CD4-positive, alpha-beta T cell treated with Interleukin-10 for 1 hour (primary cell): ENCODE measurements around the gene PURA.

ENCODE experiments used
- DNase-seq: peaks from one replicate; pipeline ENCODE4 v3.0.0-alpha.2; 2020

The PURA gene

DNA sequence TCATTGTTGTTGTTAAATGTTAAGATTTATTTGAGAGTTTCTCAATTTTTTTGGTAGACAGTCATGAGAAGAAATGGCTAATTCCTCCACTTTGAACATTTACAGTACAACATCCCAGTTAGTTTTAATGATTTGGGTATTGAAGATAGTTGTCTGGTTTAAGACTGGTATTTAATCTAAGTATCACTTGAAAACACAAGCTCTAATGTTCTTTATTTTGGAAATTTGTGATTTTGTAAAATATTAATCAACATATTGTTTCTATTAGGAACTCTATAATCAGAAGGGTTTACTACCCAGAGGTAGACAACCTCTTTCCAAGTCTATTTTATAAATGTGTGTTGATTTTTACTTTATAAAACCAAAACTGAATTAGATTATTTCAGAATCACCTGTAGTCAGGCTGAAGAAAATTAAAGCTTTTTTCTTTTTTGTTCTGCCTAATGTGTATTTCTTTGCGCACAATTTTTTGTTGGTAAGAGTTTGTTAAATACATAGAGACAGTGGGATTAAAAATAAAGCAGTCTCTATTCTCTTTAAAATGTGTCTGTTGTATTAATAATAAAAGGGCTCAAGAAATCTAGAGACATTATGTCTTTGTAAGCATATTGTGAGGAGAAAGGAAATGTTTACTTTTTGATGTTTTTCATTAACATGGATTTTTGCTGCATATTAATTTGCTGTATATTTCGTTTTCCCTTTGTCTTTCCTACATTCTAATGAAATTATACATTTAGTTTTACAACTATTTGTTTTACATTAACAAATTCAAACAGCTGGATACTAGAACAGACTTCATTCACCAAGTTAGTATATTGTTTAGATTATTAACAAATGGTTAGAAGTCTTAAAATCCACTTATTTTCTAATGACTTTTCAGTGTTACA, 3.9 kb upstream of the PURA start:
- DNase-seq, result no peak

DNA sequence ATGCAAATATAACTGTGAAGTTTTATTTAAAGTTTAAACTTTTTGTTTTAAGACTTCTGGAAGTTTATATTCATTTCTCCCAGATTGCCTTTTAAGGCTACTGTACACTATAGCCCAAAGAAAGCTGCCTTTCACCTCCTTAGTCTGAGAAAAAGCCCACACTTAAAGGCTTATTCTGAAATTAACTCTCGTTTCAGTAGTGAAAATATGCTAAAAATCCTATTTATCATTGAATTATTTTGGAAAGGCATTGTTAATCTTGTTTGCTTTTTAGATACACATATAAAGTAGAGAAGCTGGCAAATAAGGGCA, 3.3 kb upstream of the PURA start:
- no peak for DNase-seq

DNA sequence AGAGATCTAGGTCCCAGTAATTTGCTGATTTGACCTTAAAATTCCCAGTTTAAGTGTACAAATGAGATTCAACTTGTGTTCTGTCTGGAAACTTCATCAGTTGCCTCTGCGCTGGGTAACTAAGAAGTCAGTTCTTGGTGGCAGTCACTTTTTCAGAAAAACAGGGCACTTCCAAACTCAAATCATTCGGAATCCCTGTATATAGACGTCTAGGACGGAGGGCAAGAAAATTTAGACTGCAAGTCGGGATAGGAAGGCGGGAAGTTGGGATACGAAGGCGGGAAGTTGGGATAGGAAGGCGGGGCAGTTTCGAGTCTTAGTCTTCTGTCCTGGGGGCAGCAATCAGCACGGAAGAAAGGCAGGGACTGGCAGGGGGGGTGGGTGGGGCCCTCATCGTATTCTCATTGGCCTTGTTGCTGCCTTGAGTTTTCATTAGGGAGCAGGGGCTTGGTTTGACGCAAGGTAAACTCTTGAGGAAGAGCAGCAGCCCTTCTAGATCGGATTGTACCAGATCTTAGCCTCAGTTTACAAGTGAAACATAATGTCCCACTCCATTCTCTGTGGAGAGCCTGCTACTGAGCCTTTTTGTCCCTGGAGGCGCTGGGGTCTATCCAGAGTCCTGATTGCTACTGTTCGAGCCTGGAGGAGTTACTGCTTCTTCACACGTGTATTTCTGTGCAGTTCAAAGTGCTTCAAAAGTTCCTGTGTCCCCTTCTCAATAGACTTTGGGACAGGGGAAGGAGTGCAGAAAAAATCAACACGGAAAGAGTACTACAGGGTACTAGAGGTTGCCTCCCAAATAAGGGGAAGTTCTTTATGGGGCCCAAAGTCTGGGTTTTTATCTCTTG, 2.7 kb upstream of the PURA start:
- DNase-seq, result no peak

DNA sequence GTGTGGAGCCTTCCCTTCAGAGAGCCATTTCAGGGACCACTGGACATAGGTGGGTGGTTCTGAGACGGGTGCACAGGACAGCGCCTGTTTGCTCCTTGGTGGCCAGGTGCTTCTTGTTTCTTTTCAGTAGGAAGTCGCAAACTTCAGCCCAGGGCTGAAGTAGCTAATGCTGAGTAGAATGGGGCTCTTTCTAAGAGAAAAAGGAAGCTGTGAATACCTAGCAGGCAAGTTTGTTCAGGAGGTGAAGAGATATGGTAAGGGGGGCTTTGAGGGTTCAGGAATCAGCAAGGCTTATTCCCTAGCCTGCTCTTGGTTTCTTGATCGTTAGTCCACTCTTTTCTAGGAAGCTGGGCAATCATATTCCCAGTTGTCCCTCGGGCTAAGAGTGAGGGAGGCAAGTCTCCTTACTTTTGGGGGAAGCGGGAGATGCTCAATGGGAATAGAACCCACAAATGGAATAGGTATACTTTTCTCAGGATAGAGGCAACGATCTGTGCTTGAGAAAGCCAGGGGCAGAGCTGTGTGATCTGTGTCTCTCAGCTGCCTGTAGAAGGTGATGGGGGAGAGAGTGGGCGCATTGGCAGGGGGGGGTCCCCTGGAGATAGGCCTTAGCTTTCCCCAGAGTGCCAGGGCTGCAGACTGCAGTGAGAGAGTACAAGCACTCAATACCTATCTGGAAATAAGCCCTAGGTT, 1.9 kb upstream of the PURA start:
- no peak for DNase-seq

DNA sequence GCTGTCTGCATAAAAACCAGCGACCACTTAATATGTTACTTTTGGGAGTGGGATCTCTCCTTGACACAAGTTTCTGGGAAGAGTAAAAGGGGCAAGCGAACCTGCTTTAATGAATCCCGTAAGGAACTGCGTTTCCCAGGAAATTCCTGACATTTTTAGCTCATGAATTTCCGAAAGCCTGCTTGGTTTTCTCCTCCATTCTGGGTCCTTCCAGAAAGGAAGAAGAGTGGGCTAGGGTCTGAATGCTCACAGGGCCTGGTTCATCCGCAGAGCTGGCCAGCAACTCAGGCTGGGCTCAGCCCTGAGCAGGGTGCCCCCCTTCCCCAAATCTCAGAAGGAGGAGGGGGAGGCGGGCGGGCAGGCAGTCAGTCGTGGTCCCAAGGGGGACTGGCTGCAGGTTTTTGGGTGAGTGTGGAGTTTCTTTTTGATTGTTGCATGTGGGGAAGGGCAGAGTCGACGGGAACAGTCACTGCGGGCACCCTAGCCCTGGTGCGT, 1.2 kb upstream of the PURA start:
- no peak for DNase-seq

DNA sequence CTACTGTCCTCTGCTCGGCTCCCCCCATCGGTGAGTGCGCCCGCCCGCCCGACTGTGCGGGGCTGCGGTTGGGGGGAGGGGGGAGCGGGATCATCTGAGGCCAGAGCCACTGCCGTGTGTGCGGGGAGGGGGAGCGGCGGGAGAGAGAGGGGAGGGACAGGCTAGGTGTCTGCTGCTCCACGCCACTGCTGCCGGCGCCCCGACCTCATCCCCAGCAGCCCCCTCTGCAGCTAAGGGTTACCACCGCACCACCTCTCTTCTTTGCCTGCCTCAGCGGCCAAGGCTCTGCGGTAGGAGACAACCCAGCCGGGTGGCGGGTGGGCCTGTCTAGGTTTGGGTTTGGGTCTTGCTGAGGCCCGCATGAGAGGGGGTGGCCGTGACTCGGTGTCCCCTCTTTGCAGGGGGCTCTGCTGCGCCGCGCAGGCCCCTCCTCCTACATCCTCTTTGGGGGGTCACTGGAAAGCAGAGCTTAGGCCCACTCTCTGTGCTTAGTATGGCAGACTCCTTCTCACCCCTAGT, 670 bp upstream of the PURA start:
- peak; percentile 37 for DNase-seq

DNA sequence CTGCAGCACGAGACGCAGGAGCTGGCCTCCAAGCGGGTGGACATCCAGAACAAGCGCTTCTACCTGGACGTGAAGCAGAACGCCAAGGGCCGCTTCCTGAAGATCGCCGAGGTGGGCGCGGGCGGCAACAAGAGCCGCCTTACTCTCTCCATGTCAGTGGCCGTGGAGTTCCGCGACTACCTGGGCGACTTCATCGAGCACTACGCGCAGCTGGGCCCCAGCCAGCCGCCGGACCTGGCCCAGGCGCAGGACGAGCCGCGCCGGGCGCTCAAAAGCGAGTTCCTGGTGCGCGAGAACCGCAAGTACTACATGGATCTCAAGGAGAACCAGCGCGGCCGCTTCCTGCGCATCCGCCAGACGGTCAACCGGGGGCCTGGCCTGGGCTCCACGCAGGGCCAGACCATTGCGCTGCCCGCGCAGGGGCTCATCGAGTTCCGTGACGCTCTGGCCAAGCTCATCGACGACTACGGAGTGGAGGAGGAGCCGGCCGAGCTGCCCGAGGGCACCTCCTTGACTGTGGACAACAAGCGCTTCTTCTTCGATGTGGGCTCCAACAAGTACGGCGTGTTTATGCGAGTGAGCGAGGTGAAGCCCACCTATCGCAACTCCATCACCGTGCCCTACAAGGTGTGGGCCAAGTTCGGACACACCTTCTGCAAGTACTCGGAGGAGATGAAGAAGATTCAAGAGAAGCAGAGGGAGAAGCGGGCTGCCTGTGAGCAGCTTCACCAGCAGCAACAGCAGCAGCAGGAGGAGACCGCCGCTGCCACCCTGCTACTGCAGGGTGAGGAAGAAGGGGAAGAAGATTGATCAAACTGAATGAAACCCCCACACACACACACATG, 654 bp downstream of the PURA start:
- peak; percentile 41 for DNase-seq

DNA sequence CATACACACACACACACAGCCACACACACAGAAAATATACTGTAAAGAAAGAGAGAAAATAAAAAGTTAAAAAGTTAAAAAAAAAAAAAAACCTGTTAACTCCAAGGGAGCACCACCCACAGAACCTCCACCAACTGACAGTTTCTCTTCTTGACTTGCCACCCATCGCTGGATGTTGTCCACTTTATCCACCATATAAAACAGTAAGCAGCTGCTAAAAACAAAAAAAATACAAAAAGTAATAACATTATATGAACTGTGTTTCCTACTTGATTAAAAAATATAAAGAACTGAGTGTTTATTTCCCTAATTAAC, 1.2 kb downstream of the PURA start:
- no peak for DNase-seq

DNA sequence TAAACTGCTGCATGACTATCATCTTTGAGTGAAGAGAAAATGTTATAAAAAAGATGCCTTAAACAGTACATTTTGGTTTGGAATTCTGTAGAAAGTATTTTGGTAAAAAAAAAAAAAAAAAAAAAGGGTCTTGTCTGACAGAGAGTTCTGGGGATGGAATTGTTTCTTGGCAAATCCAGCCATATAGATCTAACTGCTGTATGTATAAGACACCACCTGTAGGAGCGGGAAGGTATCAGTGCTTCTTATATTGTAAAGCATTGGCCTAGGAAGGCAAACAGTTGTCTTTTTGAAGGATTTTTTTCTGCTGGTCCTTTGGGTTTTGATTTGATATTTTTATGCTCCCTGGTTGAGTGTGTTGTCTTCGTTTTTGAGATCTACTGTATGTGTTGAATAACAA, 2.8 kb downstream of the PURA start:
- DNase-seq, result peak; percentile 15

DNA sequence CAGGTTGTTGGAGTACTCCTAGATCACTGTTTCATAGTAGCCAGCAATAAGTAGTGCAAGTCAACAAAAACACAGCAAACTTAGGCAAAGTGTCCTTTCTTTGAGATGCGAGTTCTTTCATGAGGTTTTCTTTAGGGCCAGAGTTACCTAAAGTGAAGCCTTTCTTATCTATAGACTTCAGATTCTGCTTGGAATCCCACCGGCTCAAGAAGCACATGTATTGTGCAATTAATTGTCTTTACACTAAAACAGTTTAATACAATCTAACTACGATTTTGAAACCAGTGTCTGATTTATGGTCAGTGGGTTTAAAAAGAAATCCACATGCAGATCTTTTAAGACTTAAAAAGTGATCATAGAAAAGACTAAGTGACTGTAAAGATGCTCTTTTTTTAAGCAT, 3.6 kb downstream of the PURA start:
- no peak for DNase-seq

DNA sequence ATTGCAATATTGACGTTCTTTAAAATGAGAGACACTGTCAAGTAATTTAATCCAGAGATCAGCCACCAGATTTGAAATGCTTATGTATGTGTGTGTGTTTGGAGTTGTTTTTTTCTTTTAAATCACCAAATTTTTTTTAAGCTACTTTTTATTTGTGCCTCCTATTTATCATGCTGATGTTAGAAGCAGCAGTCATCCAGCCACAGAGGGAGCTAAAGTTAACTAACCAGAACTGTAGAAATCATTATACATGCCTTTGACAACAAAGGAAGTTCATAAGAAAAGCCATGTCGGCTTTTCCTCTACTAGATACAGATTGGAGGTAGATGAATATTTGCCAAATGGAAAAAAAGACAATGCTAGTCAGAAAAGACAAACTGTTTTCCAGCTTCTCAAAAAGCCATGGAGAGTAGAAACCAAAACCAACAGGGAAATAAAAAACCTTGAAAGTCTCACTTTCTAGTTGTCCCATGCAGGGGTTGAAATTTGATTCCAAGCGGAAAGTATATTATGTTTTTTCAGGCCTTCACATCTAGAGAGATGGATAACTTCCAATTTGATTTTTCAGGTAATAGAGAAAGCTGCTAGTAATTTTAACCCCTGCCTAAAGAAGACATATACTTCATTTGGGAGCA, 4.5 kb downstream of the PURA start:
- DNase-seq, result peak; percentile 16

DNA sequence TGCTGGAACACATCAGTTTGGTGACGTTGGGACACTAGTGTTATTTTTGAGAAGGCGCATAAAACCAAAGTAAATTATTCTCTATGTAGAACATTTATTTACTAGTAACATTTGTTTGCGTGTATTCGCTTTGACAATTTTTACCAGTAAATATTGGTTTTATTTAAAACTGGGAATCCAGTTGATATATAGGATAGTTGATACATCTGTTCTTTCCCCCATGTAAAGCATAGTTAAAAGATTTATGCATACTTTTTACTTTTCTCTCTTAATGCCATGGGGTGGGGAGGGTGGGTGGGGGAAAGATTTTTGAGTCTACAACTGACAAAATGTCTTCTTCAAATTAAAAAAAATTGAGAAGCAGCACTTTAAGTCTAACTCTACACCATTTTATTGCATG, 11.7 kb downstream of the PURA start, which contains the start of gene IGIP:
IGIP (plus strand) TSS at position 301 of the 400 bp plus-strand sequence. CDS start 2,540 bp downstream, outside the sequence.
- no peak for DNase-seq

DNA sequence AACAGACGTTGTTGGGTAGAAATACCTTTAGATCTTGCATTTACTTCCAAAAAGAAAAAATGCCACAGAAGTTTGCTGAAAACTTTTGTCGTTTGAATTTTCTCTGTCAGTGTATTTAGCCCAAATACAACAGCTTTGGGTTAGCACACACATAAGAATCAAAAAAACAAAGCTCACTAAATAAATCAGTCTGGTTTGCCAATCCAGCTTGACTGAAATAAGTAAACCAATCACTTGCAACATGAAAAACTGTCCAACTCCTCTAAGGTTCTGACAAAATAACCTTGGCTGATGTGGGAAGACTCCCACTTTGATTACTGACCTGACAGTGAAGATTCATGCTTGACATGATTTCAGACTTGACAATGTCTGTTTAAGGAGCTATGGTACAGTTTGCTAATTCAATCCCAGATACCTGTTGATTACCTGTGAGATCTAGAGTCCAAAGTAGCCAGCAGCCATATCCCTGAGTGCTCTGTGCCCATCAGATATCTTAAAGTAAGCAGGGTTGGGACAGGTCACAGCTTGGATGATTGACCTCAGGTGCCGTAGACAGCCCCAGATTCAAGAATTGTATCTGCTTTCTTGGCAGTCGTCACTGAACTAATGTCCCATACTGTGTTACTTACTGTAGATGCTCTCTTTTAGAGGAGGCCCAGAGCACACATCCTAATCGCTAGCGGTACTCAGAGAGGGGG, 12.6 kb downstream of the PURA start:
- DNase-seq, result no peak

DNA sequence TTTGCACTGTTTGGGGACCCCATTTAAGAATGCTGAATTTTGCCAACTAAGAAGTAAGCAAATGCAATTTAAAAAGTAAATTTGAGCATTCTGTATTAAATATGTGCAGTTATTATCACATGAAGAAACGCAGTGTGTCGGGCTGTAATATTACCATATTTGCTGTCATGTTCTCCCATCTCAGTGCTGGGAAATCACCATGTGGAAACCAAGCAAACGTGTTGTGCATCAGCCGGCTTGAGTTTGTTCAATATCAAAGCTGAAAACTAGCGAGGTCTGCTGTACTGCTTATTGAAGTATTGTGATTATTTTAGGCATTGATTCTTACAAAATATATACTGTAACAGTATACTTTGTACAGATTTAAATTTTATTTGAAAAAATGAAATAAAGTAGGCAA, 14.5 kb downstream of the PURA start:
- DNase-seq, result no peak

DNA sequence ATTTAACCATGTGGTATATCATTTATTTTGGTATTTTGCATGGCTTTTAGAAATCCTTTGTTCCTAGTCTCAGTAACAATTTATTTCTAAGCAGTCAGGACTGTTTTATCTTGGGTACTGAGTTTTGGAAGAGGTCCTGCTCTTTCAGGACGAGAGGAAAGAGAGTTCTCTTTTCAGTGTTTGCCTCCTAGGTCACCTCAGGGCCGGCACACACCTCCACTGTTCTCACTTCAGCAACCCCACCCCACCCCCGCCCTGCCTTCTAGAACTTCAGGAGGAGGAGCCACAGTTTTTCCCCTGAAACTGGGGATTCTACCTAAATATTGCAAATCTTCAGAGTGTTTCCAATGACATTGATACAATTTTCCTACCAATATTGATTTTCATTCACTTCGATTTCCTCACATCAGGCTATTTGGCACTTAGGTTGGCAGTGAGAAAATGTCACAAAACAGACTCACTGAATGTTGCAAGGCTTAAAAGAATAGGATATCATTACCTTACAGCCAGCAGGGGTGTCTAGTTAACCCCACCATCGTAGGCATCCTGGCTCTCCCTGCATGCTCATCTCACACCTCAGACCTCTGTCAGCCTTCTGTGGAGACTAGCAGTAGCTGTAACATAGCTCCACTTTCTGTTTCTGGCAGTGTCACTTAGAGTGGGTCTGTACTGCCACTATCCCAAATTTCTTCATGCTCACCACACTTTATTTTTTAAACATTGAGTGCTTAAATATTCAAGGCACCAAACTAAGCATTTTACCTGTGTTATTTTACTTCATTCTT, 17.2 kb downstream of the PURA start:
- no peak for DNase-seq

DNA sequence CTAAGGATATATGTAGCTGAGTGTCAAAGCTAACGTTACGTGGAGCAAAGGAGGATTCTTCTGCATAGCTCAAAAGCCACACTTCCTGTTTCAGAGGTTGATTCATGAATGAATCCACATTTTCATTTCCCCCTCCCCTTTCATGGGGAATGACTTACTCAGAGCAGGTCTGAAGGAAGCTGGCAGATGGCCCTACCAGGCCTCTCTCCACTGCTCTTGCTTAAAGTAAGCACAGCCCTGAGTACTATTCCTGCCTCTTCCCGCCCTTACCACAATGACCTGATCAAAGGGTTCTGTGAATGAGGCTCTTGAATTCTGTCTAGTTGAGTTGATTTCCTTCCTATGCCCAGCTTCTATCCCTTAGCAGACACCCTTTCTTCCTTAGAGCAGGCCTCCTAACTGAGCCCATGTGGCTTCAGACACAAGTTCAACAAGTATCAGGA, 18.1 kb downstream of the PURA start:
- peak; percentile 13 for DNase-seq

DNA sequence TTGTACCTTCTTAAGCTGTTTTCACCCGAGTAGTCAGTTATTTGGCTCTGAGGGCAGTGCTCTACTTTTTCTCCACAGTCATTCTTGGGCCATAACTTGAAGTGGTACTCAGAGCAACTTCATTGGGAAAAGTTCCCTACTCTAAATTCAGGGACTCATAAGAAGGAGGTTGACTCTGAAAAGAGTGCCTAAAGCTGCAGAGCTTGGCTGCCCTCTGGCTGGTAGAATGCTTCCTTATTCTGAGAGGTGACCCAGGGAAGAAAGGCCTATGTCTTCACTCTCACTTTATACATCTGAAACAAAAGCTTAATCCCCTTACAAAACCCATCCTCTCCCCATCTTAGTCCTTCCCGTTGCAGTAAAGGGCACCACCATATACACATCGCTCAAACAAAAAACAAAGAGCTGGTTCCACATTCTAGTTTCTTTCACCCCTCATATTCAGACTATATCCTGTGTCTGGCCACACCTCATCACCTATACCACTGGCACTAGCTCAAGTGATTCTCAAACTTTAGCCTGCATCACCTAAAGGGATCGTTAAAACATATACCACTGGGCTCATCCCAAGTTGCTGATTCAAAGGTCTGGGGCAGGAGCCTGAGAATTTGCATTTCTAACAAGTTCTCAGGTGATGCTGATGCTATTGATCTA, 19.7 kb downstream of the PURA start:
- DNase-seq, result no peak

DNA sequence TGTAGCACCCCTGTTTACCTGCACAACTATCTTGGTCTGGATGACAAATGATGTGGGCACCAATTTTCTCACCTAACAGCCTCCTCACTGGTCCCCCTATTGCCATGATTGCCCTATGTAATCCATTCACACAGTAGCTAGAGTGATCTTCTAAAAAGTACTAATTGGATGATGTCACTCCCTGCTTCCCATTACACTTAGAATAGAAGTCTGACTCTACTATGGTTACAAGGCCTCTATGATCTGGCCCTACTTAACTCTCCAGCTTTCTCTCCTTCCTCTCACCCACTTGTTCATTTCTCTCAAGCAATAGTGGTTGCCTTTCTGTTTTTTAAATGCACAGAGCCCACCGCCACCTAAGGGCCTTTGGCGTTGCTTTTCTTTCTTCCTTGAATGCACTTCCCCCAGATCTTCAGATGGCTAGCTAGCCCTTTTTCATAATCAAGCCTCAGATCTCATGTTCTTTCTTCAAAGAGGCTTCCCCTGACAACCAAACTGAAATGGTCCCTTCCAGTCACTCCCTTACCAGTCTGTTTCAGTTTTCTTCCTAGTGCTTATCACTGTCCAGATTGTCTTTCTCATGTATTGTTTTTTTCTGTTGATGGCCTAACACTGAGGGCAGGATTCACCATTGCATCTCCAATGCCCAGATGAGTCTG, 20.5 kb downstream of the PURA start:
- DNase-seq, result no peak

DNA sequence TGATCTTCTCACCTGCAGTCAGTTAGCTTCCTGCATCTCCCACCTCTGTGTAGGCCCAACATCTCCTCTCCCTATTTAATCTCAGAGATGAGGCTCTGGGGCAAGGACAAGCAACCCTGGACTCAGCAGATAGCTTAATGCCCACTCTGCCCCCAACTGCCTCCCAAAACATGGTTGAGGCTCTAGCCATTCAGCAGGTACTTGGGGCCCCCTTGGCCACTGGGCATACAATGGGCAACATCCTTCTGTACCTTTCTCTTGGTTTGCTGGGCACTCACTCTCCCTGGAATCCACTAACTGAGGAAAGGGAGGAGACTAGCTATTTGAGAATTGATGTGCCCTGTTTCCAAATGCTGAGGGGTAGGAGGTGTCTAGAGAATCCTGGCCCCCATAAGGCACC, 21.2 kb downstream of the PURA start:
- no peak for DNase-seq
